GM23338 (cell line): ENCODE results near the gene RPTOR. TPM values are rescaled to one million over a fixed set of nuclear protein-coding genes. Genes with fewer than 3 reads are reported as not detected.

Source experiments
- ATAC-seq: fragments of 200-7000 bp; cut with Tn5 transposase; 3 replicates; pipeline ENCODE4 v1.9.1; 2020
- DNase-seq: peaks from one replicate; pipeline ENCODE4 v3.0.0-alpha.2; 2015; ENCODE audit warnings: low spot score
- H2AFZ ChIP-seq: fragments of 200-600 bp; sonication (generic); 2 replicates; pipeline ENCODE4 v1.8.0; 2016; ENCODE audit warnings: antibody characterized with exemption, mild to moderate bottlenecking, moderate library complexity
- H3F3A ChIP-seq: fragments of 200-600 bp; sonication (generic); replicated peaks from 2 replicates; pipeline ENCODE4 v1.8.0; 2017; ENCODE audit warnings: antibody characterized with exemption, mixed run types, low read depth
- H3K27ac ChIP-seq: fragments of 200-600 bp; sonication (generic); 2 replicates; pipeline ENCODE4 v1.6.1; 2016; ENCODE audit warnings: low read depth
- H3K27me3 ChIP-seq: fragments of 200-600 bp; sonication (generic); 2 replicates; pipeline ENCODE4 v1.8.0; 2016; ENCODE audit warnings: mild to moderate bottlenecking, mixed run types, moderate library complexity; ENCODE audit not compliant: insufficient read depth
- H3K36me3 ChIP-seq: fragments of 200-600 bp; sonication (generic); 2 replicates; pipeline ENCODE4 v1.8.0; 2016; ENCODE audit warnings: mild to moderate bottlenecking; ENCODE audit not compliant: insufficient read depth
- H3K4me1 ChIP-seq: fragments of 200-600 bp; sonication (generic); 2 replicates; pipeline ENCODE4 v1.8.0; 2016; ENCODE audit warnings: mild to moderate bottlenecking, moderate library complexity; ENCODE audit not compliant: insufficient read depth
- H3K4me2 ChIP-seq: fragments of 200-600 bp; sonication (generic); 2 replicates; pipeline ENCODE4 v1.7.1; 2017; ENCODE audit warnings: mixed run types
- H3K4me3 ChIP-seq: fragments of 200-600 bp; sonication (generic); 2 replicates; pipeline ENCODE4 v1.6.1; 2016; ENCODE audit warnings: mixed run types
- H3K79me2 ChIP-seq: fragments of 200-600 bp; sonication (generic); replicated peaks from 2 replicates; pipeline ENCODE4 v1.8.0; 2017; ENCODE audit warnings: mild to moderate bottlenecking; ENCODE audit not compliant: insufficient read depth
- H3K9me2 ChIP-seq: fragments of 200-600 bp; sonication (generic); 2 replicates; pipeline ENCODE4 v1.8.0; 2017; ENCODE audit not compliant: insufficient read depth
- H4K20me1 ChIP-seq: fragments of 200-600 bp; sonication (generic); replicated peaks from 2 replicates; pipeline ENCODE4 v1.8.0; 2017; ENCODE audit warnings: mild to moderate bottlenecking; ENCODE audit not compliant: insufficient read depth
- H3K27ac Mint-ChIP-seq: 2 replicates; pipeline ENCODE4 v1.8.0; 2020; ENCODE audit warnings: inconsistent platforms, mild to moderate bottlenecking, moderate library complexity, mixed read lengths
- H3K27me3 Mint-ChIP-seq: 3 replicates; pipeline ENCODE4 v1.8.0; 2022; ENCODE audit warnings: low read depth, mild to moderate bottlenecking, moderate library complexity, mixed read lengths, inconsistent platforms; ENCODE audit not compliant: insufficient read depth, poor library complexity
- H3K36me3 Mint-ChIP-seq: 3 replicates; pipeline ENCODE4 v1.8.0; 2021; ENCODE audit warnings: low read depth, mild to moderate bottlenecking, inconsistent platforms, moderate library complexity, mixed read lengths
- H3K4me1 Mint-ChIP-seq: 3 replicates; pipeline ENCODE4 v1.8.0; 2020; ENCODE audit warnings: mild to moderate bottlenecking, inconsistent platforms, mixed read lengths
- H3K4me3 Mint-ChIP-seq: 3 replicates; pipeline ENCODE4 v1.8.0; 2021; ENCODE audit warnings: moderate library complexity, mild to moderate bottlenecking, inconsistent platforms, mixed read lengths
- H3K9me3 Mint-ChIP-seq: 3 replicates; pipeline ENCODE4 v1.8.0; 2020; ENCODE audit warnings: moderate library complexity, mild to moderate bottlenecking, inconsistent platforms, mixed read lengths
- CREB1 ChIP-seq: fragments of 250-450 bp; sonication (Bioruptor Pico); IDR thresholded peaks from 2 replicates; pipeline ENCODE4 v1.5.0; 2020; ENCODE audit warnings: low read depth, mild to moderate bottlenecking, moderate library complexity
- EZH2phosphoT487 ChIP-seq: fragments of 200-600 bp; sonication (generic); IDR thresholded peaks from one replicate; pipeline ENCODE4 v1.8.1; 2018; ENCODE audit warnings: antibody characterized with exemption; ENCODE audit not compliant: unreplicated experiment
- ZNF331 ChIP-seq: fragments of 250-450 bp; sonication (Bioruptor Pico); IDR thresholded peaks from 2 replicates; pipeline ENCODE4 v1.5.0; 2020; ENCODE audit warnings: low read depth, mild to moderate bottlenecking, moderate library complexity
- polyA plus RNA-seq: library from polyadenylated mRNA; unstranded; fragments of >200 nt; fragmentation: Nextera tagmentation; extraction: Ambion mirVana; gene quantifications from 2 replicates; pipeline ENCODE4 v1.2.1, GENCODE V29; 2016
- total RNA-seq: library from RNA; depleted of rRNA; stranded (reverse); fragments of >200 nt; shearing (Covaris generic); gene quantifications from 2 replicates; pipeline ENCODE4 v1.2.3, GENCODE V29; 2014
- TF ChIP-seq, protein P1 (sequence below), 2 experiments: fragments of 200-600 bp in 1 of 2; sonication (generic) in 1 of 2; conservative IDR thresholded peaks; 2 replicates each; pipeline versions ENCODE4 v1.5.1 to v1.6.1; 2016 to 2017; ENCODE audit warnings: antibody characterized with exemption in 2 of 2, low read depth in 2 of 2, mild to moderate bottlenecking in 2 of 2, moderate library complexity in 1 of 2
- TF ChIP-seq, protein P2 (sequence below): IDR thresholded peaks from one replicate; pipeline ENCODE4 v1.6.1; 2018; ENCODE audit warnings: antibody characterized with exemption; ENCODE audit not compliant: unreplicated experiment
- TF ChIP-seq, protein P3 (sequence below): fragments of 250-450 bp; sonication (Bioruptor Pico); IDR thresholded peaks from 2 replicates; pipeline ENCODE4 v1.5.0; 2020; ENCODE audit warnings: mild to moderate bottlenecking, moderate library complexity

RPTOR gene
- total and polyA plus RNA-seq, 2 experiments from 2014 or later = 9.5 to 38.0 TPM

DNA sequence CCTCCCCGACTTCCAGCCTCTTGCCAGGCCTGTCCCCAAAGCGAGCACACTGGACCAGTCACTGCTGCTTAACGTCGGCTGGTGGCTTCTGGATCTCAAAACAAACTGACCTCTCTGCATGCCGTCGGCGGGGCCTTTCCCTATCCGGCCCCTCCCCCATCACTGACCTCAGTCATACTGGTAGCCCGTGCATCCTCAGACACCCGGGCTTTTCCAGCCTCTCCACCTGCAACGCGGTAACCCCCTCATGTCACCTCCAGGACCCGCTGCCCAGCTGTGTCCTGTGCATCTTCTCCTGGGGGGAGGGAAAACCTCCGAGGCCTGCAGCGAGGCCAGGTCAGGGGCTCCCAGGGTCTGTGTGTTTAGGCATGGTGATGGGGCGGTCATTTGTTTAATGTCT, 308.4 kb downstream of the RPTOR start (continued):
- TF ChIP-seq, protein P1, sequence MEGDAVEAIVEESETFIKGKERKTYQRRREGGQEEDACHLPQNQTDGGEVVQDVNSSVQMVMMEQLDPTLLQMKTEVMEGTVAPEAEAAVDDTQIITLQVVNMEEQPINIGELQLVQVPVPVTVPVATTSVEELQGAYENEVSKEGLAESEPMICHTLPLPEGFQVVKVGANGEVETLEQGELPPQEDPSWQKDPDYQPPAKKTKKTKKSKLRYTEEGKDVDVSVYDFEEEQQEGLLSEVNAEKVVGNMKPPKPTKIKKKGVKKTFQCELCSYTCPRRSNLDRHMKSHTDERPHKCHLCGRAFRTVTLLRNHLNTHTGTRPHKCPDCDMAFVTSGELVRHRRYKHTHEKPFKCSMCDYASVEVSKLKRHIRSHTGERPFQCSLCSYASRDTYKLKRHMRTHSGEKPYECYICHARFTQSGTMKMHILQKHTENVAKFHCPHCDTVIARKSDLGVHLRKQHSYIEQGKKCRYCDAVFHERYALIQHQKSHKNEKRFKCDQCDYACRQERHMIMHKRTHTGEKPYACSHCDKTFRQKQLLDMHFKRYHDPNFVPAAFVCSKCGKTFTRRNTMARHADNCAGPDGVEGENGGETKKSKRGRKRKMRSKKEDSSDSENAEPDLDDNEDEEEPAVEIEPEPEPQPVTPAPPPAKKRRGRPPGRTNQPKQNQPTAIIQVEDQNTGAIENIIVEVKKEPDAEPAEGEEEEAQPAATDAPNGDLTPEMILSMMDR (conservative IDR thresholded peaks at IDR 0.05; ENCODE audit: low read depth in 2 of 2) = no peak
- TF ChIP-seq CREB1 = no peak
- TF ChIP-seq, protein P2, sequence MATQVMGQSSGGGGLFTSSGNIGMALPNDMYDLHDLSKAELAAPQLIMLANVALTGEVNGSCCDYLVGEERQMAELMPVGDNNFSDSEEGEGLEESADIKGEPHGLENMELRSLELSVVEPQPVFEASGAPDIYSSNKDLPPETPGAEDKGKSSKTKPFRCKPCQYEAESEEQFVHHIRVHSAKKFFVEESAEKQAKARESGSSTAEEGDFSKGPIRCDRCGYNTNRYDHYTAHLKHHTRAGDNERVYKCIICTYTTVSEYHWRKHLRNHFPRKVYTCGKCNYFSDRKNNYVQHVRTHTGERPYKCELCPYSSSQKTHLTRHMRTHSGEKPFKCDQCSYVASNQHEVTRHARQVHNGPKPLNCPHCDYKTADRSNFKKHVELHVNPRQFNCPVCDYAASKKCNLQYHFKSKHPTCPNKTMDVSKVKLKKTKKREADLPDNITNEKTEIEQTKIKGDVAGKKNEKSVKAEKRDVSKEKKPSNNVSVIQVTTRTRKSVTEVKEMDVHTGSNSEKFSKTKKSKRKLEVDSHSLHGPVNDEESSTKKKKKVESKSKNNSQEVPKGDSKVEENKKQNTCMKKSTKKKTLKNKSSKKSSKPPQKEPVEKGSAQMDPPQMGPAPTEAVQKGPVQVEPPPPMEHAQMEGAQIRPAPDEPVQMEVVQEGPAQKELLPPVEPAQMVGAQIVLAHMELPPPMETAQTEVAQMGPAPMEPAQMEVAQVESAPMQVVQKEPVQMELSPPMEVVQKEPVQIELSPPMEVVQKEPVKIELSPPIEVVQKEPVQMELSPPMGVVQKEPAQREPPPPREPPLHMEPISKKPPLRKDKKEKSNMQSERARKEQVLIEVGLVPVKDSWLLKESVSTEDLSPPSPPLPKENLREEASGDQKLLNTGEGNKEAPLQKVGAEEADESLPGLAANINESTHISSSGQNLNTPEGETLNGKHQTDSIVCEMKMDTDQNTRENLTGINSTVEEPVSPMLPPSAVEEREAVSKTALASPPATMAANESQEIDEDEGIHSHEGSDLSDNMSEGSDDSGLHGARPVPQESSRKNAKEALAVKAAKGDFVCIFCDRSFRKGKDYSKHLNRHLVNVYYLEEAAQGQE = no peak

DNA sequence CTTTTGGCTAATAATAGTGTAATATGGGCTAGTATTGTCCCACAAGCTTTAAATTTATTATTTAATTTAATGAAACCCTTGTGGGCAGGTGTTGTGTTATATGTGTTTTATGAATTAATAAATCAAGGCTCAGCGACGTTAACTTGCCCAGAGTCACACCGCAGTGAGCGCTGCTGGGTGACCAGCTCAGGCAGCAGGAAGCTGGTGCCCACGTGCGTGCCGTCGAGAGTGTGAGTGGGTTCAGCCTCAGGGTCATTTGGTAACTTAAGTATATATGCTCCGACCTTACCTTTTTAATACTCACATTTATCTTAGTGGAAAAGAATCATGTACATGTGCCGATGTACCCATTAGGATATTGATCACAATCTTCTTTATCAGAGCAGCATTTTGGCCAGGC, 309.6 kb downstream of the RPTOR start:
- Histone ChIP-seq H4K20me1 (no peaks in the 10 kb centered on the region), H2AFZ (no peak overlapping the region), H3K9me2 (no peaks in the 10 kb centered on the region), H3K4me3 (no peak overlapping the region), H3K4me2 (no peak overlapping the region), H3K27me3 (no peaks in the 10 kb centered on the region), H3F3A (no peaks in the 10 kb centered on the region), H3K79me2 (no peaks in the 10 kb centered on the region), H3K27ac (no peak overlapping the region), H3K36me3 (no peaks in the 10 kb centered on the region), H3K4me1 (no peaks in the 10 kb centered on the region; the same call in 1 of the 2 replicates)
- H3K27me3 Mint-ChIP-seq = peaks cover 19% of the 10 kb centered on the region
- no peak for DNase-seq
- 0 out of 3 replicates have a peak, but pooled peaks cover under 1% of the 10 kb centered on the region for H3K36me3 Mint-ChIP-seq
- no peak for ATAC-seq
- no peaks in the 10 kb centered on the region for H3K9me3 Mint-ChIP-seq
- H3K27ac Mint-ChIP-seq = no peak overlapping the region
- peaks cover 30% of the 10 kb centered on the region for H3K4me1 Mint-ChIP-seq
- H3K4me3 Mint-ChIP-seq = no peak overlapping the region
- TF ChIP-seq, protein P2 = no peak
- TF ChIP-seq EZH2phosphoT487 = no peak
- TF ChIP-seq, protein P3, sequence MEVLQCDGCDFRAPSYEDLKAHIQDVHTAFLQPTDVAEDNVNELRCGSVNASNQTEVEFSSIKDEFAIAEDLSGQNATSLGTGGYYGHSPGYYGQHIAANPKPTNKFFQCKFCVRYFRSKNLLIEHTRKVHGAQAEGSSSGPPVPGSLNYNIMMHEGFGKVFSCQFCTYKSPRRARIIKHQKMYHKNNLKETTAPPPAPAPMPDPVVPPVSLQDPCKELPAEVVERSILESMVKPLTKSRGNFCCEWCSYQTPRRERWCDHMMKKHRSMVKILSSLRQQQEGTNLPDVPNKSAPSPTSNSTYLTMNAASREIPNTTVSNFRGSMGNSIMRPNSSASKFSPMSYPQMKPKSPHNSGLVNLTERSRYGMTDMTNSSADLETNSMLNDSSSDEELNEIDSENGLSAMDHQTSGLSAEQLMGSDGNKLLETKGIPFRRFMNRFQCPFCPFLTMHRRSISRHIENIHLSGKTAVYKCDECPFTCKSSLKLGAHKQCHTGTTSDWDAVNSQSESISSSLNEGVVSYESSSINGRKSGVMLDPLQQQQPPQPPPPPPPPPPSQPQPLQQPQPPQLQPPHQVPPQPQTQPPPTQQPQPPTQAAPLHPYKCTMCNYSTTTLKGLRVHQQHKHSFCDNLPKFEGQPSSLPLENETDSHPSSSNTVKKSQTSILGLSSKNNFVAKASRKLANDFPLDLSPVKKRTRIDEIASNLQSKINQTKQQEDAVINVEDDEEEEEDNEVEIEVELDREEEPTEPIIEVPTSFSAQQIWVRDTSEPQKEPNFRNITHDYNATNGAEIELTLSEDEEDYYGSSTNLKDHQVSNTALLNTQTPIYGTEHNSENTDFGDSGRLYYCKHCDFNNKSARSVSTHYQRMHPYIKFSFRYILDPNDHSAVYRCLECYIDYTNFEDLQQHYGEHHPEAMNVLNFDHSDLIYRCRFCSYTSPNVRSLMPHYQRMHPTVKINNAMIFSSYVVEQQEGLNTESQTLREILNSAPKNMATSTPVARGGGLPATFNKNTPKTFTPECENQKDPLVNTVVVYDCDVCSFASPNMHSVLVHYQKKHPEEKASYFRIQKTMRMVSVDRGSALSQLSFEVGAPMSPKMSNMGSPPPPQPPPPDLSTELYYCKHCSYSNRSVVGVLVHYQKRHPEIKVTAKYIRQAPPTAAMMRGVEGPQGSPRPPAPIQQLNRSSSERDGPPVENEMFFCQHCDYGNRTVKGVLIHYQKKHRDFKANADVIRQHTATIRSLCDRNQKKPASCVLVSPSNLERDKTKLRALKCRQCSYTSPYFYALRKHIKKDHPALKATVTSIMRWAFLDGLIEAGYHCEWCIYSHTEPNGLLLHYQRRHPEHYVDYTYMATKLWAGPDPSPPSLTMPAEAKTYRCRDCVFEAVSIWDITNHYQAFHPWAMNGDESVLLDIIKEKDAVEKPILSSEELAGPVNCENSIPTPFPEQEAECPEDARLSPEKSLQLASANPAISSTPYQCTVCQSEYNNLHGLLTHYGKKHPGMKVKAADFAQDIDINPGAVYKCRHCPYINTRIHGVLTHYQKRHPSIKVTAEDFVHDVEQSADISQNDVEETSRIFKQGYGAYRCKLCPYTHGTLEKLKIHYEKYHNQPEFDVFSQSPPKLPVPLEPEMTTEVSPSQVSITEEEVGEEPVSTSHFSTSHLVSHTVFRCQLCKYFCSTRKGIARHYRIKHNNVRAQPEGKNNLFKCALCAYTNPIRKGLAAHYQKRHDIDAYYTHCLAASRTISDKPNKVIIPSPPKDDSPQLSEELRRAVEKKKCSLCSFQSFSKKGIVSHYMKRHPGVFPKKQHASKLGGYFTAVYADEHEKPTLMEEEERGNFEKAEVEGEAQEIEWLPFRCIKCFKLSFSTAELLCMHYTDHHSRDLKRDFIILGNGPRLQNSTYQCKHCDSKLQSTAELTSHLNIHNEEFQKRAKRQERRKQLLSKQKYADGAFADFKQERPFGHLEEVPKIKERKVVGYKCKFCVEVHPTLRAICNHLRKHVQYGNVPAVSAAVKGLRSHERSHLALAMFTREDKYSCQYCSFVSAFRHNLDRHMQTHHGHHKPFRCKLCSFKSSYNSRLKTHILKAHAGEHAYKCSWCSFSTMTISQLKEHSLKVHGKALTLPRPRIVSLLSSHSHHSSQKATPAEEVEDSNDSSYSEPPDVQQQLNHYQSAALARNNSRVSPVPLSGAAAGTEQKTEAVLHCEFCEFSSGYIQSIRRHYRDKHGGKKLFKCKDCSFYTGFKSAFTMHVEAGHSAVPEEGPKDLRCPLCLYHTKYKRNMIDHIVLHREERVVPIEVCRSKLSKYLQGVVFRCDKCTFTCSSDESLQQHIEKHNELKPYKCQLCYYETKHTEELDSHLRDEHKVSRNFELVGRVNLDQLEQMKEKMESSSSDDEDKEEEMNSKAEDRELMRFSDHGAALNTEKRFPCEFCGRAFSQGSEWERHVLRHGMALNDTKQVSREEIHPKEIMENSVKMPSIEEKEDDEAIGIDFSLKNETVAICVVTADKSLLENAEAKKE = no peak
- no peak for TF ChIP-seq ZNF331 (CRISPR knock-in tag)
- TF ChIP-seq, protein P1 (conservative IDR thresholded peaks at IDR 0.05; ENCODE audit: low read depth in 2 of 2) = no peak
